Colonic mucosa (tissue), 4 donors: ENCODE results near the gene TRIM8. TPM values are rescaled to one million over a fixed set of nuclear protein-coding genes. Genes with fewer than 3 reads are reported as not detected.

Experiments
- DNase-seq: peaks from one replicate; pipeline ENCODE4 v3.0.0-alpha.2; 2020
- H3K27ac ChIP-seq: fragments of 200-600 bp; one replicate; pipeline ENCODE4 v1.8.0; 2021
- H3K27me3 ChIP-seq: fragments of 200-600 bp; one replicate; pipeline ENCODE4 v1.8.0; 2021
- H3K36me3 ChIP-seq: fragments of 200-600 bp; one replicate; pipeline ENCODE4 v1.8.0; 2021
- H3K4me1 ChIP-seq: fragments of 200-600 bp; one replicate; pipeline ENCODE4 v1.8.0; 2021; ENCODE audit warnings: mild to moderate bottlenecking
- H3K4me3 ChIP-seq: fragments of 200-600 bp; one replicate; pipeline ENCODE4 v1.8.0; 2021
- H3K9ac ChIP-seq, 2 donors: one replicate each; pipeline ENCODE4 v1.7.0; 2013; ENCODE audit warnings: control low read depth in 2 of 2, low read depth in 2 of 2, low read length in 2 of 2
- H3K9me3 ChIP-seq: fragments of 200-600 bp; one replicate; pipeline ENCODE4 v1.8.0; 2021
- intact Hi-C: fragments of 100-400 bp; cut with DNase I; formaldehyde crosslinking; loops from one replicate; pipeline ENCODE4 v1.14.1; 2022
- total RNA-seq, 2 donors: library from RNA; stranded (reverse); fragmentation: NEBNext Ultra II Directional in 1 of 2; extraction: Animal tissue kit (Norgen Biotek cat#: 25700) in 1 of 2; gene quantifications; one replicate each; pipeline ENCODE4 v1.2.1, GENCODE V29; 2021
- TF ChIP-seq, protein P1 (sequence below): fragments of 200-600 bp; IDR thresholded peaks from one replicate; pipeline ENCODE4 v1.8.0; 2022; ENCODE audit warnings: antibody characterized with exemption, mild to moderate bottlenecking
- donor health status: healthy.
- donor health status: DM: no; HTN: no; CAD: no.
- donor health status: DM: no; HTN: no; CAD: no.

TRIM8 gene
- total RNA-seq, 2 donors from 2014 or later = 64.9 to 79.6 TPM

DNA sequence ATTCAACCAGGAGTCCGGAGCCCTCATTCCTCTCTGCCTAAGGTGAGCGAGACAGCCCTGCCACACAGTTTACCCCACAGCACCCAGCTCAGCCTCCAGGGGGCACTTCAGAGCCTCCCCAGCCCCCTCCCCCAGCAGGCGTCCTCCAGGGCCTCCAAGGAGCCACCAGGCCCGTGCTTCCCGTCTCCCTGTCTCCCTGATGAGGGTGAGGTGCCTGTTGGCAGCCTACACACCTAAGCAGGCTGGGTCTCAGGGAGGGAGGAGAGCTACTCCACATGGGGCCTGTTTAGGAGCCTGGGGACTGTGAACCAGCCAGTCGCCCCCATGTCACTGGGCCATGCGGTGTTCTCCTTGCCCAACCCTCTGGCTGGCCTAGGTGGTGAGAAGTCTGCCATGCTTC, 28.9 kb upstream of the TRIM8 start:
- H3K4me3 ChIP-seq = no peak overlapping the region
- DNase-seq = no peak
- no peaks in the 10 kb centered on the region for H3K36me3 ChIP-seq
- H3K27me3 ChIP-seq = no peaks in the 10 kb centered on the region
- TF ChIP-seq, protein P1, sequence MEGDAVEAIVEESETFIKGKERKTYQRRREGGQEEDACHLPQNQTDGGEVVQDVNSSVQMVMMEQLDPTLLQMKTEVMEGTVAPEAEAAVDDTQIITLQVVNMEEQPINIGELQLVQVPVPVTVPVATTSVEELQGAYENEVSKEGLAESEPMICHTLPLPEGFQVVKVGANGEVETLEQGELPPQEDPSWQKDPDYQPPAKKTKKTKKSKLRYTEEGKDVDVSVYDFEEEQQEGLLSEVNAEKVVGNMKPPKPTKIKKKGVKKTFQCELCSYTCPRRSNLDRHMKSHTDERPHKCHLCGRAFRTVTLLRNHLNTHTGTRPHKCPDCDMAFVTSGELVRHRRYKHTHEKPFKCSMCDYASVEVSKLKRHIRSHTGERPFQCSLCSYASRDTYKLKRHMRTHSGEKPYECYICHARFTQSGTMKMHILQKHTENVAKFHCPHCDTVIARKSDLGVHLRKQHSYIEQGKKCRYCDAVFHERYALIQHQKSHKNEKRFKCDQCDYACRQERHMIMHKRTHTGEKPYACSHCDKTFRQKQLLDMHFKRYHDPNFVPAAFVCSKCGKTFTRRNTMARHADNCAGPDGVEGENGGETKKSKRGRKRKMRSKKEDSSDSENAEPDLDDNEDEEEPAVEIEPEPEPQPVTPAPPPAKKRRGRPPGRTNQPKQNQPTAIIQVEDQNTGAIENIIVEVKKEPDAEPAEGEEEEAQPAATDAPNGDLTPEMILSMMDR = no peak
- H3K9ac ChIP-seq = no peak overlapping the region
- peaks cover 7% of the 10 kb centered on the region for H3K4me1 ChIP-seq
- H3K27ac ChIP-seq = no peak overlapping the region
- no peaks in the 10 kb centered on the region for H3K9me3 ChIP-seq
- intact Hi-C loops = no loop called here

DNA sequence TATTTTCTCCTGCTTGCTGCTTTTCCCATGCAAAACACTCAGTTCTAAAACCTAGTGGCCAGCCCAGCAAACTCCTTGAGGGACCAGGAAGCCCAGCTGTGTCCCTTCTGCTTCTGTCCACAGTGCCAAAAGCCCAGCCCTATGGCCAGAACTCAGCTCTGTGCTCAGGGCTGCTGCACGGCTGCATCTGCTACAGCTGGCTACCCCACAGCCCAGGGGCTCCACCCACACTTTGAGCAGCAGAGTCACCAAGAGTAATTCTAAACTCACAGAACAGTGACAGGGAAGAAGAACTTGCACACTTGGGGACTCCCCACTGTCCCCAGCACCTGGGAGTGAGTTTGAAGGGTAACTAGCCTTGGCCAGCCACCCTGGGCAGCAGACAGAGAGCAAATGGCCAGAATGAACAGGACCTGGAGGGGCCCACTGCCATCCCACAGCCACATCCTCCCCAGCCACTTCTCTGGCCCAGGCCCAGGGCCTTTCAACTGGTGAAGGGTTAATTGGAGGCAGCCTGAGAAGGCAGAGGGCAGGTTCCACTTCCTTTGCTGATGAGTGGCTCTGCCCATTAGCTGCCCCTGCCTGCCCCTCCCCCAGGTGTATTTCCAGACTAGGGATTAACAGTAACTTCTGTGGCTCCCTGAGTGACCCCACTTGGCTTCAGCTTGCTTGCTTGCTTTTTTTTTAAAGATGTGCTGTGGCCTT, 28.1 kb upstream of the TRIM8 start:
- no peak overlapping the region for H3K4me3 ChIP-seq
- DNase-seq = peak; percentile 53
- TF ChIP-seq, protein P1 = no peak
- peak overlapping the region; percentile 40 for H3K27ac ChIP-seq
- H3K36me3 ChIP-seq = no peaks in the 10 kb centered on the region
- peaks cover 9% of the 10 kb centered on the region for H3K4me1 ChIP-seq
- intact Hi-C loops = no loop called here
- H3K27me3 ChIP-seq = no peaks in the 10 kb centered on the region
- H3K9ac ChIP-seq = no peak overlapping the region
- no peaks in the 10 kb centered on the region for H3K9me3 ChIP-seq

DNA sequence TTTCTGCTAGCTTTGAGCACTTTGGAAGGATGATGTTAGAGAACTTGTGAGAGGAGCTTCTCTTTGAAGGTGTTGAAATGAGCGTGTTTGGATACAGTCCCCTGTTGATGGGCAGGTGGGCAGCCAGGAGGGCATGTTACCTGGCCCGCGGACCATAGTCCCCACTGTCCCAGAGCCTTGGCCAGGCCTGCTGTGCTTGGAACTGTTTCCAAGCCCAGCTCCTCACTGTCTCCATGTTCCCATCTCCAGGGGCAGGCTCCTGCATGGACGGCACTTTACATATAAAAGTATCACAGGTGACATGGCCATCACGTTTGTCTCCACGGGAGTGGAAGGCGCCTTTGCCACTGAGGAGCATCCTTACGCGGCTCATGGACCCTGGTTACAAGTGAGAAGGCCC, 27.2 kb upstream of the TRIM8 start:
- DNase-seq = no peak
- Histone ChIP-seq H3K27ac (peak overlapping the region; percentile 40), H3K9ac (no peak overlapping the region), H3K4me3 (no peak overlapping the region), H3K4me1 (peaks cover 9% of the 10 kb centered on the region), H3K36me3 (no peaks in the 10 kb centered on the region), H3K27me3 (no peaks in the 10 kb centered on the region), H3K9me3 (no peaks in the 10 kb centered on the region)
- intact Hi-C loops = no loop called here
- TF ChIP-seq, protein P1 = no peak

DNA sequence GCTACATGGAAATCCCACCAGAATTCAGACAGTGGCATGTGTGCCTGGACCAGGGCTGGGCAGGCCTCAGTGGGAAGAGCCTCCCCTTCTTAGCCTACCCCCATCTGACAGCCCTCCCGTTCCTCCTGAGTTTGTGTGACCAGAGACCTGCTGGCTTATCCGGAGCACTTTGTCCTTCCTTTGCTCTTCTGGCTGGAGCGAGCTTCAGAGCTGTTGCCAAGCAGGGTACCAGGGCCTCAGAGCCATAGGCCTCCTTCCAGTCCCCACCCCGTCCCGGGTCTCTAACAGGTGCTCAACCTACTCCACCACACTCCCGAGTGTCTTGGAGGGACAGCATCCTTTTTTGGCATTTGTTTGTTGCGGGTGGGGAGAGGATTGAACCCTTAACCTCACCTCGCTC, 26.5 kb upstream of the TRIM8 start:
- intact Hi-C loops = no loop called here
- Histone ChIP-seq H3K4me1 (peaks cover 9% of the 10 kb centered on the region), H3K9me3 (no peaks in the 10 kb centered on the region), H3K36me3 (no peaks in the 10 kb centered on the region), H3K9ac (no peak overlapping the region), H3K27me3 (no peaks in the 10 kb centered on the region), H3K27ac (no peak overlapping the region), H3K4me3 (no peak overlapping the region)
- TF ChIP-seq, protein P1 = no peak
- DNase-seq = no peak

DNA sequence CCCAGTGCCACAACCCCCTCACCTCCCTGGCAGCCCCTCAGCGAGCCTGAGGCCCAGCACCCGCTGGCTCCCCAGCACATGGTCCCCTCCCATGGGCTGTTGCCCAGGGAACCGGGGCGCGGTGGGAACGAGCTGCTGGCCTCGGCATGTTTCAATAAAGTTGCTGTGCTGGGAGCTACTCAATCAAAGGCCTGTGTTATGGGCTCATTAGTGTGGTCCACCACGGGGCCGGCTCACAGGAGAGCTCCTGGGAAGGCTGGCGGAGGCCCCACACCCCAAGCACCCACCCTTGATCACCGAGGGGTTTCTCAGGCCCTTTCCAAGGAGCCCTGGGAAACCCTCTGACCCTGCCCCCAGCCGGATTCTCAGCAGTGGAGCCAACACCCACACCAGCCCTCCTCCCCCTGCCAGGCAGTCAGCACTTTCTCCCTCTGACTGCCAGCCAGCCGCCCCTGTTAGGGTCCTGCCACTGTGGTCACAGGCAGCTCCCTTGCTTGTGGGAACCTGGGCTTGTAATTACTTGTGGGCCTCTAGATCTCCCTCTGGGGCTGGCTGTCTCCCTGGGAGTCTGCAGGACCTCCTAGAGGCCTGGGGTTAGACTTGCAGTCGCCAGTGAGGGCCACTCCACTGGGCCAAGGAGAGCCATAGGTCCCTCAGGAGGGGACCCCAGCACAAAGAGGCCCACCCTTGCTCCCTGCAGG, 24.8 kb upstream of the TRIM8 start:
- no peak overlapping the region for H3K9ac ChIP-seq
- TF ChIP-seq, protein P1 = no peak
- no peaks in the 10 kb centered on the region for H3K9me3 ChIP-seq
- no peak overlapping the region for H3K27ac ChIP-seq
- H3K4me3 ChIP-seq = no peak overlapping the region
- intact Hi-C loops = no loop called here
- no peak for DNase-seq
- no peaks in the 10 kb centered on the region for H3K36me3 ChIP-seq
- peaks cover 9% of the 10 kb centered on the region for H3K4me1 ChIP-seq
- H3K27me3 ChIP-seq = no peaks in the 10 kb centered on the region
